CD4-positive, alpha-beta T cell treated with Interleukin-6 at 100 ng/mL for 8 hours (primary cell): ENCODE results near the gene FHAD1.
"Not testable (repeated sequence)": the region's sequence is repeated elsewhere in the genome, so short reads cannot be mapped to it uniquely, and the experiment has no call there.

Source experiments
- DNase-seq: peaks from one replicate; pipeline ENCODE4 v3.0.0-alpha.2; 2020; ENCODE audit warnings: mixed read lengths, low spot score

The FHAD1 gene

DNA sequence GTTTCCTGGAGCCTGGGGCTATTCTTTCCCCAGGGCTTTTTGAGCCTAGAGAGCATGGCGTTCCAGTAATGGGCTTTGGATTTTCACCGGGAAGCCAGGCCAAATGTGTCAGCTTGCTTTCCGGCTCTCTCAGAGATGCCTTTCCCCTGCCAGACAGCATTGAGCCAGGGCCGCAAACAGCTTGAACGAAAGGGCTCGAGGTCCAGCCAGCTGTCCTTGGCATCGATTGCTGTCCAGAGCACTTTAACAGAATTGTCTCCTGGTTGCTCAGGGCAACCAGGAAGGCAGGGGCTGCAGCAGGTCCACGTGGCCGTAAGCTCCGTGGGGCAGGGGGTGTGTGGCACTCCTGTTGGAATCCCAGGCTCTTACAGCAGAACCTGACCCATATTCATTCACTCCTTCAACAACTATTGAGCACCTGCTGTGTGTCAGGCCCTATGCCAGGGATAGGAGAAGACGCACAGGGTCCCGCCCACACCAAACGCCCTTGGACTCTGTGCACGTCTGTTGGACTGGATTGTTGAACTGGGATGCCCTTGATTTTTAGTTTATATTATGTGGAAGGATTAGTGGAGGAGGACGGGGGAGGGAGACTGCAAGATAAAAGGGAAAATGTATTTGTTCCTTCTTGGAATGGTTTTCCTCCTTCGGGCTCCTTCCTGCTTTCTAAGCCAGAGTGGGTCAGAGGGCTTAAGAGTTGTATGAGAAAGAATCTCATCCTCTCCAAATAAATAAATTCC lies 123.9 kb downstream of the FHAD1 start:
- no peak for DNase-seq

- no peak for DNase-seq
These were observed 124.9 kb downstream of the FHAD1 start for GRCh38 chr1:15371610-15372545.

GRCh38 chr1:15378729-15379128 lies 131.7 kb downstream of the FHAD1 start:
- no peak for DNase-seq

DNA sequence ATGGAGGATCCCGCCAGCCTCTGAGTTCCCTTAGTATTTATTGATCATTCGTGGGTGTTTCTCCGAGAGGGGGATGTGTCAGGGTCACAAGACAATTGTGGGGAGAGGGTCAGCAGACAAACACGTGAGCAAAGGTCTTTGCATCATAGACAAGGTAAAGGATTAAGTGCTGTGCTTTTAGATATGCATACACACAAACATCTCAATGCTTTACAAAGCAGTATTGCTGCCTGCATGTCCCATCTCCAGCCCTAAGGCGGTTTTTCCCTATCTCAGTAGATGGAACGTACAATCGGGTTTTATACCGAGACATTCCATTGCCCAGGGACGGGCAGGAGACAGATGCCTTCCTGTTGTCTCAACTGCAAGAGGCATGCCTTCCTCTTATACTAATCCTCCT lies 132.1 kb downstream of the FHAD1 start:
- not testable (repeated sequence) for DNase-seq

GRCh38 chr1:15380601-15381508 lies 133.8 kb downstream of the FHAD1 start:
- DNase-seq: no peak

DNA sequence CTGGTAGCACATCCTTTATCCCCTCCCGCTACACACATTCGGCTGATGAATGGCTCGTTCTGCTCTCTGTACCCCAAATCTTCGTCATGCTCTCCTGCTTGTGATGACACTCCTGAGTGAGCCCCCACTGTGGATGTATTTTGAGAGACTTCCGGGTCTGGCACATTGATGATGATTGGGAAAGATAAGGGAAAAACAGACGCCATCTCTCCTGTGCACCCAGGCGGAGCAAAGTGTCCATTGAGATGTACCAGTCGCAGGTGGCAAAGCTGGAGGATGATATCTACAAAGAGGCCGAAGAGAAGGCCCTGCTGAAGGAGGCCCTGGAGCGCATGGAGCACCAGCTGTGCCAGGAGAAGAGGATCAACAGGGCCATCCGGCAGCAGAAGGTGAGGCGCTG lies 134.8 kb downstream of the FHAD1 start:
- no peak for DNase-seq

- no peak for DNase-seq
These were observed 135.8 kb downstream of the FHAD1 start for GRCh38 chr1:15382601-15383518.

GRCh38 chr1:15383810-15384209 lies 136.8 kb downstream of the FHAD1 start:
- no peak for DNase-seq

GRCh38 chr1:15384301-15384901 lies 137.4 kb downstream of the FHAD1 start:
- DNase-seq: no peak

DNA sequence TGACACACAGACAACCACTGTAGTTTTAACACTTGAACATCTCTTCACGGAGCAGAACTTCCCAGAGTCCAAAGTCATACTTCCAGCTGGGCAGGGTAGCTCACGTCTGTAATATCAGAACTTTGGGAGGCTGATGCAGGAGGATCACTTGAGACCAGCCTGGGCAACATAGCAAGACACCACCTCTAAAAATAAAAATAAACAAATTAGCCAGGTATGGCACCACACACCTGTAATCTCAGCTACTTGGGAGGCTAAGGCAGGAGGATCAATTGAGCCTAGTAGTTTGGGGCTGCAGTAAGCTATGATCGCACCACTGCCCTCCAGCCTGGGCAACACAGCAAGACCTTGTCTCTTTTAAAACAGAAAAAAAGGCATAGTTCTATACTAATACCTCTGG lies 138.4 kb downstream of the FHAD1 start:
- DNase-seq: no peak

DNA sequence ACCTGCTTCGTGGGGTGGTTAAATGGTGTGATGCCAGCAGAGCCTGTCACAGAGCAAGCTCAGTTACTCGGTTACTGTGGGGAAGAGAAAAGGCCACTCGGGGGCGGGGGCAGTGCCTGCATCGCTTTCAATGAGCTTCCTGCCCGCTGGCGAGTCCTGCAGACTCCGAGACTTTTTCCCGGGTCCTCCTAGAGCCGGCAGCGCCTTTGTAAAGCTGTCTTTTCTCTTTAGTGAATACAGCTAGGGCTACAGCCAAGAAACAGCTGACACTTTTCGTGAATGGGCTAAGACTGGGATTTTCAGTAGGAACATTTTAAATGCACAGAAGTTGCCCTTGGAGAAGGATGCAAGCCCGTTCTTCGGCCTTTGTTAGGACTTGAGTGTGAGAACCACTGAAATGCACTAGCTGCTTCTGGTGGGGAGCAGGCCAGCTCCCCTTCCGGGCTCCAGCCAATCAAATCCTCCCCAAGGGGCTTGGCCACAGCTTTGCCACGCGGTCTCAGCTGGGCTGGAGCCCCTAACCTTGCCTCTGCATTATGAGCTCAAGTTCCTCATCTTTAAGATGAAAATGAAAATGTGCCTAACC lies 139.2 kb downstream of the FHAD1 start:
- DNase-seq: no peak

- no peak for DNase-seq
These were observed 141.3 kb downstream of the FHAD1 start for GRCh38 chr1:15388201-15388880.

GRCh38 chr1:15389828-15390227 lies 142.8 kb downstream of the FHAD1 start:
- DNase-seq: not testable (repeated sequence)

DNA sequence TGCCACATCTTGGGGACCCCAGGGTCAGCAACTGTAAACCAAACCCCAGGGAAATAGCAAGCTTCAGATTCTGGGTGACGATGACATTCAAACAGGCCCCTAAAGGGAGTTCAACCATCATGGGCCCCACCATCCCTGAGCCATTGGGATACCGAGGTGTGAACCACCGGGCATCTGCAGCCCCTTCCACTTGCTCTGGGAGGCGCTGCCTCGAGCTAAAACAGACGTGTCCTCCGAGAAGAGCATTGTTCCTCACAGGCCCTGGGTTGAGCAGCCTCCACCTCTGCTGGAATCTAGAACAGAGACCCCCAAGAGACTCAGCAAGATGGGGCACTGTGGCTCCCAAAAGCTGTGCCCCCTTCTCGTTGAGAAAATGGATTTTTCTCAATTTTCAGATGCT lies 143.6 kb downstream of the FHAD1 start:
- DNase-seq: no peak

DNA sequence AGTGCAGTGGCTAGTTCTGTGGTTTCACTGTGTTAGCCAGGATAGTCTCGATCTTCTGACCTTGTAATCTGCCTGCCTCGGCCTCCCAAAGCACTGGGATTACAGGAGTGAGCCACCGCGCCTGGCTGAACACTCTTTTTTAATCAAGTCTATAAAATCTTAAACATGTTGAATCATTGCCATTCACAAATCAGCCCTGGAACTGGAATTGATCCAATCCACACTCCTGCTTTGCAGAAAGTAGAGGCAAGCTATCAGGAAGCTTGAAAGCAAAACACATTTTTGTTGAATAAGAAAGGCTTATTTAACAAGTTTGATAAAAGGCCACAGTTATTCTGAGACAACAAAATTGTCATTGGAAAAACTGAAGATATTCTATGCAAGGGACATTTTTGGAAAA lies 144.3 kb downstream of the FHAD1 start:
- DNase-seq: no peak

GRCh38 chr1:15393475-15394257 lies 146.6 kb downstream of the FHAD1 start:
- no peak for DNase-seq

DNA sequence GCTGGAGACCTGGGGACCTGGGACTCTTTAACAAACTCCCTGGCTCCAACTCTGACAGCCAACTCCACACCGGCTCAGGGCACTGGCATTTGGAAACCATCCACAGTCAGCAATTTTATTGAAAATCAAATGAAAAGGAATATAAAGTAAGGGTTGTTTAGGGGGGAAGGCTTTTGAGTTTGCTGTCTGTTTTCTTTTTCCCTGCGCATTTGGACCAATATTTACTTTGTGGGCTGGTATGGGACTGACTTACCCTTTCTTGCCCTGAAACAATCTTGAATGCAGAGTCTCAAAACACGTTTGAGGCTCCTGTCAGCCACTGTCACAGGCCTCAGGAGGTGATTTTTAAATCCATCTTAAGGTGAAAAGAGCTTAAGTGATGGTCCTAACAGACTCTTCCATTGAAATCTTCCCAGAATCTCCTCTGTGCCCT lies 147.3 kb downstream of the FHAD1 start:
- no peak for DNase-seq

DNA sequence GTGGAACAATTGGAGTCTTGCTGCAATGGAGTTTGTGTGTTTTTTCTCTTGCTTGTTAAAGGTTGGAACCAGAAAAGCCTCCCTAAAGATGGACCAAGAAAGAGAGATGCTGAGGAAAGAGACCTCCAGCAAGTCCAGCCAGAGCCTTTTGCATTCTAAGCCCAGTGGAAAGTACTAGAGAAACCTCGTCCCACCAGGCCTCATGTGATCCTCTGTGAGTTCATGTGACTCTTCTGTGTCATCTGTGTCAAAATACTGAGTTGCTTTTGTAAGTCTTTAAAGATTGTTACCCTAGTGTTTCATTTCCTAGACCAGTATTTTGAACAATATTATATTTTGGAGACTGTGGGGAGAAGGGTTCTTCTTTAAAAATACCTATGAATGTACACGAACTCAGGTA lies 150.2 kb downstream of the FHAD1 start:
- DNase-seq: no peak

- DNase-seq: no peak
These were observed 152.7 kb downstream of the FHAD1 start for GRCh38 chr1:15399710-15400109.
